ENCODE measurements around the gene NTM.
"Not testable (repeated sequence)": the region's sequence is repeated elsewhere in the genome, so short reads cannot be mapped to it uniquely, and the experiment has no call there.

Gene NTM

DNA sequence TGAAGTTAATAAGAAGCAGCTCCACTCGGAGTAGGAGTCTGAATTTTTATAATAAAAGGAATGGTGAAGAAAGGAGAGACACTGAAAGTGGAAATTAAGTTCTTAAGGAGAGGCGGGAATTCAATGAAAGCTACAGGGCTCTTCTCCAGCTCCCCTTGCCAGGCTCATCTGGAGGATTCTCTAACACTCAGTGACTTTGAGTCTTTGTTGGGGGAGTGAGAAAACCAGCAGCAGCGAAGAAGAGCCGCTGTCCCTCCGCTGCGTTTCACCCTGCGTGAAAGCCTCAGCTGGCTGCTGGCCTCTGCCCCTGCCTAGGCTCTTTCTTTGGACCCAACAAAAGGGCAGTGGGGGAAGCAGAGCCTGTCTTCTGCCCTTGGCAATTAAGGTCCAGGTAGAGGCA lies 113.0 kb downstream of the NTM start:
- Histone ChIP-seq H3K9me3 (ENCODE audit: low read length) (no peaks in the 10 kb centered on the region), H2AFZ (ENCODE audit: low read depth, low read length) (no peak overlapping the region), H3K4me1 (ENCODE audit: insufficient read depth, low read length) (no peaks in the 10 kb centered on the region), H3K4me3 (ENCODE audit: low read length) (no peak overlapping the region), H3K36me3 (ENCODE audit: insufficient read depth, low read length) (no peaks in the 10 kb centered on the region), H3K27me3 (ENCODE audit: insufficient read depth, low read length) (peaks cover 3% of the 10 kb centered on the region)

DNA sequence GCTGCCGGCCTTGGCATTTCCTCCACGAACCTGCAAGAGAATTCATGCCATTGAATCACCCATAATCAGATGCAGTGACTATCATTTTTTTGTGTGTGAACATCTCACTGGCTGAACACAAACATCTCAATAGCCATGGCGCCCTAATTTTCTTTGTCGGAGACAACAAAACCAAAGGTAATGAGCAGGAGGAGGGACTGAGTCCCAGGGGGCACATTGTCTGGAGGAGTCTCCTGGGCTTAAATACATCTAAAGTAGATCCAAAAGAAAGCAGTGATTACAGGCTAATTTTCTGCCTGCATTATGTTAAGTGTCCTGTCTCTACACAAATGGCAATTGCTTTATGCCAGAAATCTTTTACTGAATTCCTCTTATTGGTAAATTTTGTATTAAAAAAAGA lies 113.5 kb downstream of the NTM start:
- no peak overlapping the region for H2AFZ ChIP-seq (ENCODE audit: low read depth, low read length)
- H3K4me3 ChIP-seq (ENCODE audit: low read length): no peak overlapping the region
- peaks cover 3% of the 10 kb centered on the region for H3K27me3 ChIP-seq (ENCODE audit: insufficient read depth, low read length)
- H3K36me3 ChIP-seq (ENCODE audit: insufficient read depth, low read length): no peaks in the 10 kb centered on the region
- H3K4me1 ChIP-seq (ENCODE audit: insufficient read depth, low read length): no peaks in the 10 kb centered on the region
- no peaks in the 10 kb centered on the region for H3K9me3 ChIP-seq (ENCODE audit: low read length)

DNA sequence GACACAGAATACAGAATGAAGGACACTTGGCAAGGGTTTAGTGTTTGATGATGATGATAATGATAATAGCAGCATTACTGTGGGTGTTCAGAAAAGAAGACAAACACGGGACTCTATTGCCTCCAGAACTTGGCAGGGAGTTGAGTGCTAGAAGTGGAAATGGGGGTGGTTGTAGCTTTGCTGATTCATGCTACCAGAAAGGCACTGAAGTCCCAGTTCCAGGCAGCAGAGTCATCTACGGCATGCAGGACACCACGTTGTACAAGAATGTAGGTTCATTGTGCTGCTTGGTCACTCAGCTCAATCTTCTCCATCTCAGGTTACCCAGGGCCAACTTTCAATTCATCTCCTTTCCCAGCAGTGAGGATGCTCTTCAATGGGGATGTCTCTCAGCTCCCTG lies 115.7 kb downstream of the NTM start:
- no peaks in the 10 kb centered on the region for H3K9me3 ChIP-seq (ENCODE audit: low read length)
- H3K36me3 ChIP-seq (ENCODE audit: insufficient read depth, low read length): no peaks in the 10 kb centered on the region
- peaks cover 3% of the 10 kb centered on the region for H3K27me3 ChIP-seq (ENCODE audit: insufficient read depth, low read length)
- no peak overlapping the region for H2AFZ ChIP-seq (ENCODE audit: low read depth, low read length)
- H3K4me1 ChIP-seq (ENCODE audit: insufficient read depth, low read length): no peaks in the 10 kb centered on the region
- H3K4me3 ChIP-seq (ENCODE audit: low read length): no peak overlapping the region

DNA sequence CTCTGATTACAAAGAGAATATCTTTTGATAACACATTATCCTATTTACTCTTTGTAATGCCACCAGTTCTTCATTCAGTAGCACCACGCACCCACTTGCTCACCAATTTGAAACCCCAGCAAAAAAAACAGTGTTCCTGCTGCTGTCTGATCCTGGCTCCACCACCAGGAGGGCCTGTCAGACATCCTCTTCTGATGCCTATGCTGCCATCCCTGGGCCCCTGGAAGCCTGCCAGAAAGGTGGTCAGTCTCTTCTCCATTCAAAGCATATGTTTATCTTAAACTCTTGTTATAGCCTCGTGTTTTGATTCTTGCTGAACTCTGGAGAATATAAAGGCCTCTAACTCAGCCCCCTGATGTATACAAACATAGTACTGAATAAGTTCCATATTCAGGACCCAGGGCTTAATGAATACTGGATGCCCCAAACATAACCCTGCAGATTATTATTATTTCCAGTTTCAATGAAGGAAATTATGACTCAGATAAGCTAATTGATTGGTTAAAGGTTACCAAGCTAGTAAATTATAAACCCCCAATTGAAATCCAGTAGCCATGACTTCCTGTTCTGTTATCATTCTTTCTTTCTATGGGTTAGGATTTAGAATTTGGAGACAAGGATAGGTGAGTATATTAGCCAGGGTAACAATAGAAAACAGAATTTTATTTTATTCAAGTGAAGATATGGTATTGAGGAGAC lies 116.7 kb downstream of the NTM start:
- Histone ChIP-seq H3K4me3 (ENCODE audit: low read length) (no peak overlapping the region), H2AFZ (ENCODE audit: low read depth, low read length) (no peak overlapping the region), H3K4me1 (ENCODE audit: insufficient read depth, low read length) (no peaks in the 10 kb centered on the region), H3K36me3 (ENCODE audit: insufficient read depth, low read length) (no peaks in the 10 kb centered on the region), H3K9me3 (ENCODE audit: low read length) (no peaks in the 10 kb centered on the region), H3K27me3 (ENCODE audit: insufficient read depth, low read length) (peaks cover 3% of the 10 kb centered on the region)

DNA sequence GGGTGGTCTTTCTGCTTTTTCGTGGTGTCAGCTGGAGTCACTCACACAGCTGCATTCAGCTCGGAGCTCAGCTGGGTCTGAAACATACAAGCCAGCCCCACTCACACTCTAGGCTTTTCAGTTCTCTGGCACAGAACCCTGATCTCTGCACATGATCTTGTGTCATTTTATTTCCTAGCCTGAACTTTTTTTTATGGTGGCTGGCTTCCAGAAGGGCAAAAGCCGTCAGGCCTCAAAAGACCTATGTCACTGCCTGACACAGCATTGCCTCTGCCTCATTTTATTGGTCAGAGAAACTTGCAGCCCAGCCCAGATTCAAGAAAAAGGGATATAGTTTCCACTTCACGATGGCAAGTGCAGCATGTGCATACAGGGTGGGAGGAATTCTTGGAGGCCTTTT lies 117.8 kb downstream of the NTM start:
- H3K36me3 ChIP-seq (ENCODE audit: insufficient read depth, low read length): no peaks in the 10 kb centered on the region
- no peak overlapping the region for H2AFZ ChIP-seq (ENCODE audit: low read depth, low read length)
- no peaks in the 10 kb centered on the region for H3K4me1 ChIP-seq (ENCODE audit: insufficient read depth, low read length)
- H3K4me3 ChIP-seq (ENCODE audit: low read length): no peak overlapping the region
- no peaks in the 10 kb centered on the region for H3K9me3 ChIP-seq (ENCODE audit: low read length)
- peaks cover 3% of the 10 kb centered on the region for H3K27me3 ChIP-seq (ENCODE audit: insufficient read depth, low read length)

DNA sequence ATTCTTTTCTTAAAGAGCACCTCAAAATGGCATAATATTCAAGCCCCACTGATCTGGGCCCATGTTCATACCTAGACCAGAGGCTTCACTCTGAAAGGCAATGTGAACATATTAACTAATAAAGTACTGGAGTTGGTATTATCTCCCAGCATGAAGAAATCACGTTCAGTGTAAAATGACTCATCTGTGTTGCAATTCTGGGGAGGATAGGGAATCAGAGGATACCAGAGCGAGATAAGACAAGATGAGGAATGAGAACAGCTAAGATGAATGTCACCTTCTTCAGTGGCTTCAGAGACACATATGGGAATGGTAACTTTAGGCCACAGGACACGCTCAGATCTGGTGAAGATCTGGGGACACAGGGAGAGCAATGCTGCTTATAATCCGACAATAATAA lies 121.1 kb downstream of the NTM start:
- H2AFZ ChIP-seq (ENCODE audit: low read depth, low read length): no peak overlapping the region
- H3K4me3 ChIP-seq (ENCODE audit: low read length): no peak overlapping the region
- no peaks in the 10 kb centered on the region for H3K36me3 ChIP-seq (ENCODE audit: insufficient read depth, low read length)
- H3K9me3 ChIP-seq (ENCODE audit: low read length): no peaks in the 10 kb centered on the region
- no peaks in the 10 kb centered on the region for H3K4me1 ChIP-seq (ENCODE audit: insufficient read depth, low read length)
- H3K27me3 ChIP-seq (ENCODE audit: insufficient read depth, low read length): no peaks in the 10 kb centered on the region

DNA sequence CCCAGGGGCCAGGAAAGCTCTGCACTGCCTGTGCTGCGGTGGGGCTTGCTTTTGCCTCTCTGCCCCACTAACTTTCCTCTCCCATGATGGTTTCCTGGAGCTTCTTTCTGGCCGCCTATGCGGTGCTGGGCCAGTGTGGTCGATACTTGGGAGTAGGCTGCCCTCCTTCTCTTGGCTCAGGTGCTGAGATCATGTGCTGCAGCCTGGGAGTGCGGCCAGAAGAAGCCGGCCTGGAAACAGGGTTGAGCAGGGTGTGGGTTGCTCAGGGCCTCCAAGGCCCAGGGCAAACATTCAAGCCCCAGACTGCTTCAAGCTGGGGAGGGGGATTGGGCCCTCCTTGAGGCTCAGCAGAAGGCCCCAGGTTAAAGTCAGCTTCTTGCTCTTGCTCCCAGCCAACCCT lies 125.0 kb downstream of the NTM start:
- Histone ChIP-seq H3K9me3 (ENCODE audit: low read length) (no peaks in the 10 kb centered on the region), H3K36me3 (ENCODE audit: insufficient read depth, low read length) (no peaks in the 10 kb centered on the region), H2AFZ (ENCODE audit: low read depth, low read length) (no peak overlapping the region), H3K27me3 (ENCODE audit: insufficient read depth, low read length) (no peaks in the 10 kb centered on the region), H3K4me1 (ENCODE audit: insufficient read depth, low read length) (no peaks in the 10 kb centered on the region), H3K4me3 (ENCODE audit: low read length) (no peak overlapping the region)

DNA sequence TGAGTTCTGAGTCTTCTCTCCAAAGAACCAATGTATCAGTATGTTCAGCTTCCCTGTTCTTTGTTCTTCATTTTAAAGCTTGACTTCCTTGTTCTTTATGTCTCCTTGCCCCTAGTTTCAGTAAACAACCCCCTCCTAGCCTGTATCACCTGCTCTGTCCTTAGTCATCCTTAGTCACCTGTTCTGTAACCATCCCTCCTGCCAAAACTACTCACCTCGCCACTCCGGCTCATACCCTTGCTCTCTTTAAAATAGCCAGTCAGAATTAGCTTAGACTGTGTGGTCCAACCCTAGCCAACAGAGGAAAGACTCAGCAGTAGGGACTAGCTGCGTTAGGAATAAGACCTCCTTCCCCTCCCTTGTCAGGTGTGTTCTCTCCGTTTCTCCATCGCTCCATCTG lies 127.3 kb downstream of the NTM start:
- H3K9me3 ChIP-seq (ENCODE audit: low read length): not testable (repeated sequence)

DNA sequence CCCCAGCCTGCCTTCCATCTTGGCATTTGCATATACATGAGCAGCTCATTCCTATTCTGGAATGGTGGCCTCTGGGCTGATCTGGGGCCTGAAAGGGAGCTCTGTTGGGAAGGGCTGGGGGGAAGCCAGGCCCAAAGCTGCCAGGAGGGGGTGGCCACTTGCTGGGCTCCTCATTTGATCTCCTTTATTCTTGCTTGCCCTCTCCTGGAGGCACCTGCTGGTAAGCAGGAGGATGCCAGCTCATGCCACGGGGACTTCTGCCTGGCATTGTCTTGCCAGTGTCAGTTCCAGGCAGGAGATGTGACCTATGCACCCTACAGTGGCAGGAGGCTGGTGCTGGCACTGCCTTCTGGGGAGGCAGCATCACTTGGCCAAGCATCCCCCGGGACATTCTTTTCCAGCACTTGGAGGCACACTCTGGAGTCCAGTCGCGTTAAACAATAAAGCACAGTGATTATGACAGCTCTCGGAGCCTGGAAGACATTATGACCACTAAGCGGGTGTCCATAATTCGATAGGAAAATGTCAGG lies 128.3 kb downstream of the NTM start:
- H3K4me1 ChIP-seq (ENCODE audit: insufficient read depth, low read length): no peaks in the 10 kb centered on the region
- no peaks in the 10 kb centered on the region for H3K9me3 ChIP-seq (ENCODE audit: low read length)
- H3K4me3 ChIP-seq (ENCODE audit: low read length): no peak overlapping the region
- H3K27me3 ChIP-seq (ENCODE audit: insufficient read depth, low read length): no peaks in the 10 kb centered on the region
- H2AFZ ChIP-seq (ENCODE audit: low read depth, low read length): no peak overlapping the region
- H3K36me3 ChIP-seq (ENCODE audit: insufficient read depth, low read length): no peaks in the 10 kb centered on the region

More for the DNA sequence above, 127.3 kb downstream of the NTM start:
- H3K4me3 ChIP-seq (ENCODE audit: low read length); H2AFZ ChIP-seq (ENCODE audit: low read depth, low read length); H3K4me1 ChIP-seq (ENCODE audit: insufficient read depth, low read length); H3K36me3 ChIP-seq (ENCODE audit: insufficient read depth, low read length); H3K27me3 ChIP-seq (ENCODE audit: insufficient read depth, low read length): not testable (repeated sequence)

DNA sequence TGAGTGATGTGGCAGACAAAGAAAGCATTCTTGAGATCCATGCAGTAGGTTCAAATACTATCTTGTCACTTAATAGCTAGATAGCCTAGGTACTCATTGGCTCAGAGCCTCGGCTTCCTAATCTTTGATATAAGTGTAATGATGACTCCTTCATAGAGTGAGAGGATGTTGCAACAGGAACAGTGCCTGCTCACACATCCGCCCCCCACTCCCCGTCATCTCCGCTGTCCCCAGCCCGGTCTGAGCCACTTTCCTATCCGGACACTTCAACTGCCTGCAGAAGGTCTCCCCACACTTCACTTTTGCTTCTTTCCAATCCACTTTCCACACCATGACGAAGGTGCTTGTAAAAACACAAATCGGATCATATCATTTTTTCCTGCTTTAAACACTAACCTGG lies 128.8 kb downstream of the NTM start:
- Histone ChIP-seq H3K4me3 (ENCODE audit: low read length) (no peak overlapping the region), H3K9me3 (ENCODE audit: low read length) (no peaks in the 10 kb centered on the region), H2AFZ (ENCODE audit: low read depth, low read length) (no peak overlapping the region), H3K36me3 (ENCODE audit: insufficient read depth, low read length) (no peaks in the 10 kb centered on the region), H3K4me1 (ENCODE audit: insufficient read depth, low read length) (no peaks in the 10 kb centered on the region), H3K27me3 (ENCODE audit: insufficient read depth, low read length) (no peaks in the 10 kb centered on the region)

DNA sequence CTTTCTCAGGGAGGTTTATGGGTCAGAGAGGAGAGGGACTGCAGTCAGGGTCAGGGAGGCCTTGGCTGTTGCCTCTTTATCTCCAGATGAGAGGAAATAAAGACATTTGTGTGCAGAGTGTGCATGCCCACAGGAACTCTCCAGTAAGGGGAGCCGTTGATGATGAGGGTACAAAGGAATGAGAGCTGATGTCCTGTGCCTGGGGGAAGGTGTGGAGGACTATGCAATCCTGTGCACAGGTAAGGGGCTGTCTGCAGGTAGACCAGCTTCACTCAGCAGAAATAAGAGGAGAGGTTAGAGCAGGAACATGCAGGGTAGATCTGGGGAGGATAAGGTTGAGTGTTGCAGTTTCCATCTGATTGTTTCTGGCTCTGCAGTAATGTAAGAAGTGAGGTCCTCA lies 132.6 kb downstream of the NTM start:
- H3K4me3 ChIP-seq (ENCODE audit: low read length): no peak overlapping the region
- H3K36me3 ChIP-seq (ENCODE audit: insufficient read depth, low read length): no peaks in the 10 kb centered on the region
- no peak overlapping the region for H2AFZ ChIP-seq (ENCODE audit: low read depth, low read length)
- H3K9me3 ChIP-seq (ENCODE audit: low read length): no peaks in the 10 kb centered on the region
- no peaks in the 10 kb centered on the region for H3K27me3 ChIP-seq (ENCODE audit: insufficient read depth, low read length)
- no peaks in the 10 kb centered on the region for H3K4me1 ChIP-seq (ENCODE audit: insufficient read depth, low read length)

DNA sequence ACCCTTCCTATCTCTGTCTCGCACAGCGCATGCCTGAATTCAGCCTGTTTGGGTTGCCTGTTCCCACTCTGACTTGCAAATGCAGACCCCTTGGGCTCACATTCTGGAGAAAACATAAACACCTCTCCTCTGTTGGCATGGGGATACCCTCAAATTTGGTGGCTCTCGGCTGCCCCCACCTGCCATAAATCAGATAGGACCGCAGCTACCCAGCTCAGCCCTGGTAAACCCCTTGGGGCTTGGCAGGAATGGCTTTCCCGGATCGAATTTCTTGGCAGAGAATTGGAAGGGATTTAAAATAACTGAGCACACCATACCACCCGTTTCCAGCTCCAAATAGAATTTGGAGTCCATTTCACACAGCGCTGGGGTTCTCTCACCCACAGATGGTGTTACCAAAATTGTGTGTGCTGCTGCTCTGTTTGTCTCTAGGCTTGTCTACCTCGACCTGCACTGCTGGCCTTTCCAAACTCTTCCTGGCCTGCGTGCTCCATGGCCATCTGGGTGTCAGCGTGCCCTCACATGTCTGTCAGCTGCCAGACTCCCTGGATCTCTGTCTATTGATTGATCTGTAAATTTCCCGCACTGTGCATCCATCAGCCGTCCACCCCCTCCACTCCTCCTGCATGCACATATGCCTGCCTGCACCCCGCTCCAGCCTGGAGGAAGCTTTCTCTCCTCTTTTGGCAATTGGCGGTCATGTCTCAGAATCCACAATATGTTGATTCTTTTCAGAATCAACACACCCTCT lies 134.0 kb downstream of the NTM start:
- Histone ChIP-seq H3K36me3 (ENCODE audit: insufficient read depth, low read length) (no peaks in the 10 kb centered on the region), H3K27me3 (ENCODE audit: insufficient read depth, low read length) (no peaks in the 10 kb centered on the region), H3K4me1 (ENCODE audit: insufficient read depth, low read length) (no peaks in the 10 kb centered on the region), H3K4me3 (ENCODE audit: low read length) (no peak overlapping the region), H2AFZ (ENCODE audit: low read depth, low read length) (no peak overlapping the region), H3K9me3 (ENCODE audit: low read length) (no peaks in the 10 kb centered on the region)

DNA sequence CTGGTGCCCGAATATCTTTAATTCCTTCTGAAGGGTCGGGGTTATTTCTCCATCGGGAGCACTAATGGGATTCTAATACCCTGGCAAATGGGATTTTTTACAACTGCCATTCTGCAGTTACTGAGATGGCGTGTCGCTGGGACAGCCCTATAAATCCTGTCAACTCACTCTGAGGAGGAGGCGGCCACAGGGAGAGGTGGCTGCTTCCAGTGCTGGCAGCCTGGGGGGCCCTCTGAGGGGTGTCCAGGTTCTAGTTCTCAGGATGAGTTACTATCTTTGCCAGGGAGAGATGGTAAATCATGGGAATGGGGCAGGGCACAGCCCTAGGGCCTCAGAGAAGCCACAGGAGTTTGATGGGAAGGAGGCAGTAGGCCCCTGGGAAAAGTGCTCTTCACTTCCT lies 135.9 kb downstream of the NTM start:
- Histone ChIP-seq H3K36me3 (ENCODE audit: insufficient read depth, low read length) (no peaks in the 10 kb centered on the region), H3K9me3 (ENCODE audit: low read length) (no peaks in the 10 kb centered on the region), H3K4me3 (ENCODE audit: low read length) (no peak overlapping the region), H2AFZ (ENCODE audit: low read depth, low read length) (no peak overlapping the region), H3K27me3 (ENCODE audit: insufficient read depth, low read length) (no peaks in the 10 kb centered on the region), H3K4me1 (ENCODE audit: insufficient read depth, low read length) (no peaks in the 10 kb centered on the region)

Measured in neuron (in vitro differentiated cells).